ENCODE measurements around the gene PTPRN2. TPM values are rescaled to one million over a fixed set of nuclear protein-coding genes. Genes with fewer than 3 reads are reported as not detected.

PTPRN2 gene
- total and polyA plus RNA-seq, 2 donors (not counting 3 experiments of a cell fraction or from before 2014, with no cell fraction given), result 0.62 to 0.88 TPM

- no peak overlapping the region for H3K9ac ChIP-seq (replicated peaks; ENCODE audit: extremely low read depth, insufficient read depth, low read length)
- no TSS peak for BruUV-seq (replicated peaks)
- dilution Hi-C loops (cut with MboI; ENCODE audit: extremely low pct_ligation_motif_present, low sequenced_read_pairs), result no loop called here
Measured at GRCh38 chr7:157516911-157517781, 1070.5 kb downstream of the PTPRN2 start.

More at GRCh38 chr7:157516911-157517781, 1070.5 kb downstream of the PTPRN2 start:
- intact Hi-C loops (cut with micrococcal nuclease), result no loop called here
- Histone ChIP-seq H3K4me2 (ENCODE audit: insufficient read depth, low read length) (no peak overlapping the region), H3K9me1 (replicated peaks; ENCODE audit: control insufficient read depth, extremely low read depth, insufficient read depth, low read length) (no peaks in the 10 kb centered on the region), H3K27ac (ENCODE audit: insufficient read depth, low read depth, low read length) (no peak overlapping the region), H3K36me3 (ENCODE audit: control insufficient read depth in 2 of 2, extremely low read depth in 1 of 2, insufficient read depth in 2 of 2, low read length in 2 of 2) (no peaks in the 10 kb centered on the region), H3K4me1 (ENCODE audit: control insufficient read depth, extremely low read depth, insufficient read depth, low read length) (no peaks in the 10 kb centered on the region), H3K4me3 (replicated peaks in 1 of 3; ENCODE audit: insufficient read depth in 1 of 3, low read depth in 1 of 3, low read length in 3 of 3) (no peak overlapping the region), H3K79me2 (ENCODE audit: control insufficient read depth, insufficient read depth, low read length) (no peaks in the 10 kb centered on the region), H4K20me1 (replicated peaks; ENCODE audit: control insufficient read depth, extremely low read depth, insufficient read depth, low read length) (no peaks in the 10 kb centered on the region), H3K9me3 (replicated peaks; ENCODE audit: control insufficient read depth, insufficient read depth, low read length) (no peaks in the 10 kb centered on the region), H2AFZ (ENCODE audit: low read depth, low read length) (no peak overlapping the region), H3K27me3 (ENCODE audit: control insufficient read depth in 2 of 2, insufficient read depth in 2 of 2, low read length in 2 of 2) (no peaks in the 10 kb centered on the region)
- POLR2A ChIA-PET, result no interaction called here
- FAIRE-seq (no peak), DNase-seq (ENCODE audit: low read depth, low spot score) (no peak)
- CTCF ChIA-PET, result no interaction called here
- TF ChIP-seq MYC (IDR thresholded peaks at IDR 0.05; ENCODE audit: low read depth, low read length) (no peak), POLR2AphosphoS5 (IDR thresholded peaks at IDR 0.05; ENCODE audit: insufficient read depth, low read depth, low read length) (no peak), GATA2 (IDR thresholded peaks at IDR 0.05; ENCODE audit: insufficient read depth, insufficient read length, low read depth, low read length) (no peak), EZH2 (IDR thresholded peaks at IDR 0.05; ENCODE audit: borderline replicate concordance, low read depth, low read length, severe bottlenecking) (no peak), POLR2A (IDR thresholded peaks at IDR 0.05; ENCODE audit: low read depth, low read length) (no peak), CTCF (IDR thresholded peaks at IDR 0.05; ENCODE audit: extremely low read depth in 1 of 2, insufficient read depth in 1 of 2, low read depth in 1 of 2, low read length in 2 of 2) (no peak), FOS (IDR thresholded peaks at IDR 0.05; ENCODE audit: borderline replicate concordance, insufficient read depth, low read length) (no peak), MAX (IDR thresholded peaks at IDR 0.05; ENCODE audit: insufficient read depth, insufficient read length) (no peak), JUN (IDR thresholded peaks at IDR 0.05; ENCODE audit: borderline replicate concordance, insufficient read depth, insufficient read length, low read depth) (no peak)

Data from endothelial cell of umbilical vein (primary cell).